ENCODE data around the gene GZF1. TPM values are rescaled to one million over a fixed set of nuclear protein-coding genes. Genes with fewer than 3 reads are reported as not detected.

GZF1 gene
- total and polyA plus RNA-seq, 2 donors (not counting 1 experiment from before 2014, with no cell fraction given): 12.5 to 49.0 TPM

- H4K20me1 ChIP-seq (ENCODE audit: control insufficient read depth, insufficient read depth, low read length, poor library complexity, severe bottlenecking): no peaks in the 10 kb centered on the region
- peaks cover 17% of the 10 kb centered on the region for H3K27me3 Mint-ChIP-seq
- H3K36me3 ChIP-seq (replicated peaks in 1 of 2; ENCODE audit: control extremely low read depth in 1 of 2, control insufficient read depth in 1 of 2, extremely low read depth in 1 of 2, insufficient read depth in 2 of 2, low read length in 1 of 2): no peaks in the 10 kb centered on the region
- H2AFZ ChIP-seq (ENCODE audit: insufficient read depth, low read depth, low read length, poor library complexity, severe bottlenecking): no peak overlapping the region
- intact Hi-C loops (cut with micrococcal nuclease): no loop called here
- no peak overlapping the region for H3K27ac Mint-ChIP-seq
- no peak for ATAC-seq (ENCODE audit: low read depth)
- no peak overlapping the region for H3K4me3 ChIP-seq (ENCODE audit: control extremely low read depth in 1 of 5, extremely low read depth in 1 of 5, insufficient read depth in 1 of 5, low read depth in 2 of 5, low read length in 4 of 5)
- H3K9me3 ChIP-seq (ENCODE audit: control extremely low read depth in 1 of 3, control insufficient read depth in 2 of 3, insufficient read depth in 1 of 3, low read length in 2 of 3): peaks cover 0 to 4% (median 0%) of the 10 kb centered on the region in 3 donors
- H3K4me3 Mint-ChIP-seq: no peak overlapping the region
- no peaks in the 10 kb centered on the region for H3K4me1 ChIP-seq (ENCODE audit: control insufficient read depth in 2 of 2, insufficient read depth in 2 of 2, low read length in 2 of 2)
- H3K4me2 ChIP-seq (replicated peaks; ENCODE audit: low read depth, low read length, poor library complexity, severe bottlenecking): no peak overlapping the region
- POLR2A ChIA-PET: no interaction called here
- no peaks in the 10 kb centered on the region for H3K79me2 ChIP-seq (ENCODE audit: control insufficient read depth, insufficient read depth, low read length)
- no peak overlapping the region for H3K27ac ChIP-seq (ENCODE audit: low read length in 2 of 2)
- H3K9me3 Mint-ChIP-seq (ENCODE audit: insufficient read depth): no peaks in the 10 kb centered on the region
- CTCF ChIA-PET: no interaction called here
- no peak for TF ChIP-seq CTCF (IDR thresholded peaks at IDR 0.05)
- TF ChIP-seq EZH2 (IDR thresholded peaks at IDR 0.05; ENCODE audit: borderline replicate concordance, insufficient read depth, low read depth, low read length, poor library complexity, severe bottlenecking): no peak
- no peak for DNase-seq
- no peaks in the 10 kb centered on the region for H3K4me1 Mint-ChIP-seq
- no peak overlapping the region for H3K9ac ChIP-seq (ENCODE audit: low read length)
- 100% methylated on average over 2 of the region's 3 CpGs for WGBS (ENCODE audit: insufficient coverage)
- H3K27me3 ChIP-seq (replicated peaks in 1 of 4; ENCODE audit: control extremely low read depth in 1 of 4, control insufficient read depth in 3 of 4, insufficient read depth in 4 of 4, low read length in 3 of 4): no peaks in the 10 kb centered on the region
Observed at GRCh38 chr20:23316626-23317025, 45.4 kb upstream of the GZF1 start.

GRCh38 chr20:23317081-23317480 is 44.9 kb upstream of the GZF1 start:
- H3K27ac Mint-ChIP-seq: no peak overlapping the region
- WGBS (ENCODE audit: insufficient coverage): 87% methylated on average over 3 of the region's 5 CpGs
- peaks cover 17% of the 10 kb centered on the region for H3K27me3 Mint-ChIP-seq
- Histone ChIP-seq H3K9ac (ENCODE audit: low read length) (no peak overlapping the region), H3K79me2 (ENCODE audit: control insufficient read depth, insufficient read depth, low read length) (no peaks in the 10 kb centered on the region), H3K27ac (ENCODE audit: low read length in 2 of 2) (no peak overlapping the region), H2AFZ (ENCODE audit: insufficient read depth, low read depth, low read length, poor library complexity, severe bottlenecking) (no peak overlapping the region), H3K9me3 (ENCODE audit: control extremely low read depth in 1 of 3, control insufficient read depth in 2 of 3, insufficient read depth in 1 of 3, low read length in 2 of 3) (peaks cover 0 to 4% (median 0%) of the 10 kb centered on the region in 3 donors), H3K27me3 (replicated peaks in 1 of 4; ENCODE audit: control extremely low read depth in 1 of 4, control insufficient read depth in 3 of 4, insufficient read depth in 4 of 4, low read length in 3 of 4) (no peaks in the 10 kb centered on the region), H3K4me3 (ENCODE audit: control extremely low read depth in 1 of 5, extremely low read depth in 1 of 5, insufficient read depth in 1 of 5, low read depth in 2 of 5, low read length in 4 of 5) (no peak overlapping the region), H3K4me2 (replicated peaks; ENCODE audit: low read depth, low read length, poor library complexity, severe bottlenecking) (no peak overlapping the region), H4K20me1 (ENCODE audit: control insufficient read depth, insufficient read depth, low read length, poor library complexity, severe bottlenecking) (no peaks in the 10 kb centered on the region), H3K36me3 (replicated peaks in 1 of 2; ENCODE audit: control extremely low read depth in 1 of 2, control insufficient read depth in 1 of 2, extremely low read depth in 1 of 2, insufficient read depth in 2 of 2, low read length in 1 of 2) (no peaks in the 10 kb centered on the region), H3K4me1 (ENCODE audit: control insufficient read depth in 2 of 2, insufficient read depth in 2 of 2, low read length in 2 of 2) (no peaks in the 10 kb centered on the region)
- no peak for ATAC-seq (ENCODE audit: low read depth)
- H3K4me3 Mint-ChIP-seq: no peak overlapping the region
- ChIA-PET POLR2A (no interaction called here), CTCF (no interaction called here)
- TF ChIP-seq EZH2 (IDR thresholded peaks at IDR 0.05; ENCODE audit: borderline replicate concordance, insufficient read depth, low read depth, low read length, poor library complexity, severe bottlenecking) (no peak), CTCF (IDR thresholded peaks at IDR 0.05) (no peak)
- H3K4me1 Mint-ChIP-seq: no peaks in the 10 kb centered on the region
- DNase-seq: no peak
- intact Hi-C loops (cut with micrococcal nuclease): no loop called here
- no peaks in the 10 kb centered on the region for H3K9me3 Mint-ChIP-seq (ENCODE audit: insufficient read depth)
